ENCODE measurements around the gene SMOC2. TPM values are rescaled to one million over a fixed set of nuclear protein-coding genes. Genes with fewer than 3 reads are reported as not detected.

SMOC2 gene
- total RNA-seq, 1 experiment from 2014 or later: 2.1 TPM

- H4K5ac ChIP-seq (ENCODE audit: insufficient read length, low read depth, low read length): no peak overlapping the region
- no peak overlapping the region for H3K4ac ChIP-seq (ENCODE audit: low read depth, low read length)
- H3K4me1 Mint-ChIP-seq: no peaks in the 10 kb centered on the region
- no peak overlapping the region for H3K56ac ChIP-seq (ENCODE audit: insufficient read length, low read depth, low read length)
- no peaks in the 10 kb centered on the region for H3K4me1 ChIP-seq (ENCODE audit: insufficient read depth, low read length)
- TF ChIP-seq CTCF (conservative IDR thresholded peaks at IDR 0.05): no peak
- no peak overlapping the region for H4K8ac ChIP-seq (replicated peaks; ENCODE audit: insufficient read length, low read depth, low read length)
- H2AK5ac ChIP-seq (ENCODE audit: insufficient read length, low read length): no peak overlapping the region
- no peaks in the 10 kb centered on the region for H3K79me2 ChIP-seq (ENCODE audit: insufficient read depth, low read length)
- no peak overlapping the region for H3K27ac Mint-ChIP-seq
- peaks cover 7 to 12% of the 10 kb centered on the region in 2 experiments; a peak in 4 of 5 replicates for H3K9me3 Mint-ChIP-seq
- no peak overlapping the region for H2BK5ac ChIP-seq (ENCODE audit: insufficient read length, low read length)
- H3K9me3 ChIP-seq (ENCODE audit: control insufficient read depth, low read depth, low read length): no peaks in the 10 kb centered on the region
- H3K18ac ChIP-seq (ENCODE audit: insufficient read length, low read depth, low read length): no peak overlapping the region
- H3K14ac ChIP-seq (ENCODE audit: insufficient read depth, low read length): no peak overlapping the region
- no peak overlapping the region for H2BK15ac ChIP-seq (ENCODE audit: low read depth, low read length)
- no peaks in the 10 kb centered on the region for H3K79me1 ChIP-seq (ENCODE audit: insufficient read depth, low read depth, low read length, poor library complexity, severe bottlenecking)
- H3K27me3 Mint-ChIP-seq (ENCODE audit: low read depth): no peaks in the 10 kb centered on the region; the same call in none of the 2 replicates
- H2BK12ac ChIP-seq (ENCODE audit: insufficient read length, low read depth, low read length): no peak overlapping the region
- H3K9ac ChIP-seq (ENCODE audit: extremely low read depth, insufficient read length, low read length): no peak overlapping the region
- H3K4me3 Mint-ChIP-seq: no peak overlapping the region
- no peak overlapping the region for H2BK120ac ChIP-seq (ENCODE audit: low read depth, low read length, poor library complexity, severe bottlenecking)
- H3K23ac ChIP-seq (ENCODE audit: insufficient read length, low read depth, low read length): no peak overlapping the region
- H4K91ac ChIP-seq (ENCODE audit: insufficient read length, low read depth, low read length): no peak overlapping the region
- H3K27me3 ChIP-seq (ENCODE audit: insufficient read depth, low read length): no peaks in the 10 kb centered on the region
- H3K23me2 ChIP-seq (ENCODE audit: insufficient read length, low read depth, low read length, poor library complexity, severe bottlenecking): no peaks in the 10 kb centered on the region
- DNase-seq: no peak
- H3K27ac ChIP-seq (ENCODE audit: insufficient read length, low read depth, low read length): no peak overlapping the region
- no peak overlapping the region for H2AFZ ChIP-seq (ENCODE audit: low read length)
- H3T11ph ChIP-seq (ENCODE audit: low read length): no peak overlapping the region
- no peak overlapping the region for H2BK20ac ChIP-seq (ENCODE audit: low read depth, low read length, poor library complexity, severe bottlenecking)
- H4K20me1 ChIP-seq (ENCODE audit: control insufficient read depth, insufficient read depth, insufficient read length): no peaks in the 10 kb centered on the region
- H3K36me3 Mint-ChIP-seq (ENCODE audit: insufficient read depth in 1 of 3, low read depth in 3 of 3): peaks cover 0 to 5% (median 2%) of the 10 kb centered on the region in 3 experiments; a peak in 2 of 7 replicates
- no CpG with 5 or more reads among the region's 16 CpGs for WGBS (ENCODE audit: extremely low coverage, insufficient read length, low lambda C conversion rate)
- H3K4me2 ChIP-seq (ENCODE audit: insufficient read depth, insufficient read length, low read length): no peak overlapping the region
Measured at GRCh38 chr6:168396561-168396960, 44.4 kb upstream of the SMOC2 start.
